ENCODE data around the gene MAP3K12. TPM values are rescaled to one million over a fixed set of nuclear protein-coding genes. Genes with fewer than 3 reads are reported as not detected.

Gene MAP3K12
- total RNA-seq = 38.5 and 50.6 TPM in 2 replicates

DNA sequence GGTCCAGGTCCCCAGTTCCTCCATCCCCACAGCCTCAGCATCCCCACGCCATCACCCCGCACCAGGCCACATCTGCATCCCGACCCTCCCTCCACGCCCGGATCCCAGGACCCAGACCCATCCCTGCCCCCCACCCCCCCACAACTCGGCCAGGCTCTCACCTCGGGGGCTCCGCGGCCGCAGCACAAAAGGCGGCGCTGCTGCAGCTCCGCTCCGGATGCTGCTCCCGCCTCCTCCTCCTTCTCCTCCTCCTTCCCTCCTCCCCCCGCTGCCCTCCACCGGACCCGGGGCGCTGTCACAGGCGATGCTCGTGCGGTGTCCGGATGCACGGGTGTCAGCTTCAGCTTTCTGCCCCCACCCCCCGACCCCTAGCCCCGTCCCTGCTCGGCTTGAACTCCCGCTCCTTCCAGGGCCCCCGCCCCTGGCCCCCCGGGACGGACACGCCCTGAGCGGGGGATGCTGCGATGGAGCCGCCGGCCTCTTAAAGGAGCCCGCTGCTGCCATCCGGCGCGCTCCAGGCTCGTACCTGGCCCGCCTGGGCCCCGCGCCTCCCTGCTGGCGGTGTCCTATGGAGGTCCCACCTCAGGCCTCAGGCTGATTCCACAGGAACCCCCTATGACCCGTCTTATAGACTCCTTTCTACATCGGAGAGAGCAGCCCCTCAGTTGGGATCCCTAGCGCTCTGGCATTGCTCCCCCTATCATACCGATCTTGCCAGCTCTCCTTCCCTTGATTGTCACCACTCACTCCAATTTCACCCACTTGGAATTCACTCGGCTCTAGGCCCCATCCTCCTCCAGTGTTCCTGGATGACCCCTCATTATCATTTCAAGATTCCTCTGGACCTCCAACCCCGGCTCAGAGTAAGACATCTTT, at the start of gene MAP3K12:
MAP3K12 (minus strand) TSS at position 193 of the 876 bp plus-strand sequence. CDS start 12,067 bp downstream, outside the sequence.

DNA sequence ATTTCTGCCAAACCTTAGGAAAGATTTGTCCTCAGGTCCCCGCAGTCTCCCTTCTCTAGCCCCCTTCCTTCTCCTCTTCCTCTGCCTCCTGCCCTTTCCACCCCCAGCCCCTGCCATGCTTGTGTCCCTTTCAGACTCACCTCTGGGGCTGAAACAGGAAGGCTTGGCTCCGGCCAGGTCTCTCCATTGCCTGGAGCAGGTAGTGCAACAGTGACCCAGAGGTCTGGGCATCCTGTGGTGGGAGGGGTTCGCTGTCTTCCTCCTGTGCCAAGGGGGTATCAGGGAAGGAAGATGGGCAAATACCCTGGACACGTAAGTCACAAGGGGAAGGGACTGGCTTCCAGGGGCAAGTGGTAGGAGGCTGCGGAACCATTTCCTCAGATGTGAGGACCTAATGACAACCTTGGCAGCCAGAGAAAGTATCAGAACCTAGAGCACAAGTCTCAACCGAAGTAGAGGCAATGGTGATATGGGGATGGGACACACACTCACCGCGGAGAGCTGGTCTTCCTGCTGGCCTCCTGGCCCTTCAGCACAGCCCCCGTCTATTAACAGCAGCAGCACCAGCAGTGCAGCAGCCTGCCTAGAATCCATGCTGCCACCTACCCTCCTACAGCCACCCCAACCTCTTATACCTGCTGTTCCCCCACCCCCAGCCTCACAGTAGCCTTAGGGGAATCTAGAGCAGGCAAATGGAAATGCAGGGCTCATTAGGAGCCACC, 7.8 kb upstream of the MAP3K12 start, which contains the start of gene NPFF:
NPFF (minus strand) TSS at position 604 of the 722 bp plus-strand sequence; CDS start at position 594, 10 bp downstream.

DNA sequence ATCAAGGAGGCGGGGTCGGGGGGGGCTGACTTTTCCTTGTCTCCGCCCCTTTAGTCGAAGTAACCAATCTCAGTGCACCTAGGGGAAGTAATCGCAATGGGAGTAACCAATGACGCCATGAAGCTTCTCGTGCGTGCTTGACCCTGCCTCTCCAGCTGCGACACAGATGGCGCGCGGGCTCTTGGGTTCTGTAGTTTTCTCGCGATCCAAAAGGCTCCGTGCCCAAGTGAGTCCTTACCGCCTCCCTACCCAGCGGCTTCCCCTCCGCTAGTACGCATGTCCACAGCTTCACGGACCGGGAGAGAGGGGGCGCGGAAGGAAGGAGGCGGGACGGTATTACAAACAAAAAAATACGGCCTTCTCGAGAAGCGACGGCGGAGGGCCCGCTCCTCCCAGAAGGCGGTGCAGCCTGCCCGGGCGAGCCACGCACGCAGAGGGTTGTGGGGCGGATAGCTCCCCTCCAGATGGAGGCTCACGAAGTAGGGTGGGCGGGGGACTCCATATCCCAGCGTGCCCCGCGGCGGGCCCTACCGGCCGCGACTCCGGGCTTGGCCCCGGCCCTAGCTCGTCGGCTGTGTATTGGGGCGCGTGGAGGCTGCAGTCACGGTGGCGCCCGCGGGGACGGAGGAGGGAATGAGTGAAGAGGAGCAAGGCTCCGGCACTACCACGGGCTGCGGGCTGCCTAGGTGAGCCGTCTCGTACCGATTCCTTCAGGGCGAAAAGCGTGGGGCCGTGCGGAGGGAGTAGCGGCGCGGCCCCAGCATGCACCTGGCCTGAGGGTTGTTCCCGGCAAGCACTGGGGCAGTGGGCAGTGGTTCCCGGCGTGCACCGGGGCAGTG, 1.7 kb upstream of the MAP3K12 start, which contains the start of gene TARBP2:
TARBP2 (plus strand) TSS at position 508 of the 839 bp plus-strand sequence; CDS start at position 634, 126 bp downstream.

DNA sequence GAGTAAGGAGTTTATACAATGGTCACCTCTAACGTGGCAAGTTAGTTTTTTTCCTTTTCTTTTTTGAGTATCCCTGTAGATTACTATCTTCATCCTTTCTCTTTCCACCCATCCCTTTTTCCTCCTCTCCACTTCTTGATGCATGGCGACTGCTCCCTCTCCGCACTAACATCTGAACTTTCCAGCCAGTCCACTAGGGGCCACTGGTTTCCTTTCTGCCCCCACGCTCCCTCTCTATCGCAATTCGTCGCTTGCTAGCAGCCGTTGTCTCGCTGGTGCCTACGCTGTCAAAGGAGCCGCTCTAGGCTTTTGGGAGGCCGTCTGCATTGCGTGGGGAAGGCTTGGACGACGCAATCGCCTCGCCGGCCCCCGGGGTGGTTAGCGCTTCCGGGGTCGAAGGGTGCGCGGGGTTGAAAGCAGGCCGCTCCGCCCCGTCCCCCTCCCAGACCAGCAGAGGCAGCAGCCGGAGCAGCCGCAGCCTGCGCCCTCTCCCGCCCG, 47.5 kb downstream of the MAP3K12 start, which contains the start of gene PCBP2:
PCBP2 (plus strand) TSS at position 442 of the 498 bp plus-strand sequence. CDS start 2,699 bp downstream, outside the sequence.

DNA sequence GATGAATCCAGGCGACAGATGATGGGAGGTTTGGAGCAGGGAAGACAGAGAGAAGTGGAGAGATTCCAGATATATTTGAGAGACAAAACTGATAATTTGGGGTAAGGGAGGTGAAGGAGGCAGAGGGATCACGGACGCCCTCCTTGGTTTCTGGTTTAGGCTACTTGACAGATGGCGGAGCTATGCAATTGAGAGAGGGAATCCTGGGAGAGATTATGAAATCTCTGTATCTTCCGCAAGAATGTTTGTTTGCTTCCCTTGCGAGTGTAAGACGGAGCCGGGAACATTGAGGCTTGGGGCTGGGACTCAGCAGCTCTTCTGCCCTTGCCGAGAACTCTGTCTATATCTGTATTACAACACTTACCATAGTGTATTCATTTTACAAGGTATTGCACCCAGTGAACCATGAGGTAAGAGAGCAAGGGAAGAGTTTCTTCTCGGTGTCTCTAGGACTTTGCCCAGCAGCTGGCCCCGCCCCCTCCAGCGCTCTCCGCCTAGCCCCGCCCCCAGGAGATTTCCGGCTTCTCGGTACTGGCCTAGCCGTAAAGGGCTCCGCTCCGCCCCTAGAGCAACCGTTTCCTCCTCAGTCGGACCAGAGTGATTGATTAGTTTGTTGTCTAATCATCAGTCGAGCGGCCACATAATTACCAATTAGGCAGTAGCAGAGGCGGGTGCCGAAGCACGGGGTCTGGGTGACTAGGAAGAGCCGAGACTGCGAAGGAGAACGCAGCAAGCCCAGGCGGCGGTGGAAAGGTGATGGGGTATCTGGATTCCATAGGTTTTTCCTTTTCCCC, 58.0 kb downstream of the MAP3K12 start, which contains the start of gene PRR13:
PRR13 (plus strand) TSS at position 695 of the 794 bp plus-strand sequence. CDS start 981 bp downstream, outside the sequence.

Small RNAs within 50 kb of the gene (small RNA-seq; reads per million reads assigned to genes)
- not detected for gene AC023509.3 (ENCODE audit: low replicate concordance)

Other genes starting within 250 kb of the MAP3K12 start
- 0.66 and 19.0 TPM in 2 replicates for gene ESPL1, start 231.2 kb downstream of the MAP3K12 start, total RNA-seq
- gene PFDN5, start 203.9 kb downstream of the MAP3K12 start, total RNA-seq = 180 and 363 TPM in 2 replicates
- 53.1 and 74.2 TPM in 2 replicates for gene MYG1, start 199.8 kb downstream of the MAP3K12 start, total RNA-seq
- 39.4 and 64.6 TPM in 2 replicates for gene AAAS, start 177.8 kb downstream of the MAP3K12 start, total RNA-seq
- not detected in 2 replicates for gene SP7, start 163.1 kb downstream of the MAP3K12 start, total RNA-seq
- 40.3 and 62.7 TPM in 2 replicates for gene SP1, start 119.3 kb downstream of the MAP3K12 start, total RNA-seq
- gene AMHR2, start 75.6 kb downstream of the MAP3K12 start, total RNA-seq = 0.44 TPM in 1 of 2 replicates, not detected in the other
- gene PRR13, start 57.7 kb downstream of the MAP3K12 start, total RNA-seq = 58.6 and 60.4 TPM in 2 replicates
- gene PCBP2, start 47.4 kb downstream of the MAP3K12 start, total RNA-seq = 257 and 391 TPM in 2 replicates
- 53.4 and 65.9 TPM in 2 replicates for gene TARBP2, start 1.8 kb upstream of the MAP3K12 start, total RNA-seq
- not detected in 2 replicates for gene NPFF, start 8.0 kb upstream of the MAP3K12 start, total RNA-seq
- gene ATF7, start 126.9 kb upstream of the MAP3K12 start, total RNA-seq = 10.3 and 11.9 TPM in 2 replicates
- gene ATP5MC2, start 176.6 kb upstream of the MAP3K12 start, total RNA-seq = 116 and 189 TPM in 2 replicates
- gene CALCOCO1, start 228.0 kb upstream of the MAP3K12 start, total RNA-seq = 68.7 and 172 TPM in 2 replicates